ENCODE results near the gene TM7SF2.

The TM7SF2 gene

DNA sequence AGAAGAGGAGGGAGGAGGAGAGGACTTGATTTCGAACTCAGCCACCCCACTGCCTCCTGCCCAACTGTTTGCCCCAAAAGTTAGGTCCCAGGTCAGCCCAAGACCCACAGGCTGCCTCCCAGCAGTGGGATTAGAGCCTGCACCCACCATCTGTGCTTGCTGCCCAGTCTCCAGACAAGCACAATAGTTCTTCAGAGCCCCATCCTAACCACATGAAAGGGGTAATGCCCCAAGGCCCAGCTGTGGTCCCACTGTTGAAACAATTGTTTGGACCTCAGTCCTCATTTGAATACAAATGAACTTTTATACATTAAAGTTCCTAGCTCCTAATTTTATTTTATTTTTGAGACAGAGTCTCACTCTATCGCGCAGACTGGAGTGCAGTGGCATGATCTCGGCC, 21.0 kb upstream of the TM7SF2 start:
- no peak for DNase-seq (ENCODE audit: low read depth)

DNA sequence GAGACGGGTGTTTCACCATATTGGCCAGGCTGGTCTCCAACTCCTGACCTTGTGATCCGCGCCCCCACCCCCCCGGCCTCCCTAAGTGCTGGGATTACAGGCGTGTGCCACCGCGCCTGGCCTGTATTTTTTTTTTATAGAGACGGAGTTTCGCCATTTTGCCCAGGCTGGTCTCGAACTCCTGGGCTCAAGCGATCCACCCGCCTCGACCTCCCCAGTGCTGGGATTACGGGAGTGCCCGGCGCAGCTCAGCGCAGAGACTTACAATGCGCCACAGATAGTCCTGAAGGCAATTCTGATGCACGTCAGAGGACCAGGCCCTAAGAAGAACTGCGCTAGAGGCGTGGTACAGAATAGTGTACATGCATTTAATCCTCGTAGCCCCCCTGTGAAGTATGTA, 16.2 kb upstream of the TM7SF2 start:
- no peak for DNase-seq (ENCODE audit: low read depth)

DNA sequence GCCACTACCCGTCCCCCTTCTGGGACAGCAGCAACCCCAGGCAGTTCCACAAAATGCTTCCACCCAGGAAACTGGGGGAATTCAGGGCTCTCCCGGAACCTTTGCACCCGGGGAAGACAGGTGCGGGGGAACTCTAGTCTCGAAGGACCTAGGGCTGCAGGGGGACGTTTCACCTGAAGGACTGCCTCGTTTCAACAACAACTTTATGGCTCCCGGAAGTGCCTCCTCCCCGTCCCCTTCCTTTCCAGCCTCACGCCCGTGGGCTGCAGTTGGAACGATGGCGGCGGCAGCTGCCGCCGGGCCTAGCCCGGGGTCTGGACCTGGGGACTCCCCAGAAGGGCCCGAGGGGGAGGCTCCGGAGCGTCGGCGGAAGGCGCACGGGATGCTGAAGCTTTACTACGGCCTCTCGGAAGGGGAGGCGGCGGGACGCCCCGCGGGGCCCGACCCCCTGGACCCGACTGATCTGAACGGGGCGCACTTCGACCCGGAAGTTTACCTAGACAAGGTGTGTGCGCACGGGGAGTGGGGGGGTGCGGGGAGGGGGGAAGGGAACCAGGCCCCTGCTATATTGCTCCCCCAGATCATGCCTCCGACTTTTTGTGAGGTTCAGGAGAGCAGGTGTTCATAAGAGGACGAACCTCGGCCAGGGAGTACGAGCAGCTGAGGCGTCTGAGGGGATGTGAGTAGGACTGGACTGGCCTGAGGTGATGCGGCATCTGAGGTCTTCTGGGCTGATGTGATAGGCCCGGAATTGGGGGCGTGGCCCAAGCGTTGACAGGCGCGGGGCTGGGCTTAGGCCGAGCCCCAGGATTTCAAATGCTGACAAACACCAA, 15.5 kb upstream of the TM7SF2 start, which contains the start of gene VPS51:
TSS of gene VPS51 (plus strand) at position 241 of the 833 bp plus-strand sequence. CDS start at position 278, 37 bp downstream.
- DNase-seq (ENCODE audit: low read depth): peak; percentile 56

DNA sequence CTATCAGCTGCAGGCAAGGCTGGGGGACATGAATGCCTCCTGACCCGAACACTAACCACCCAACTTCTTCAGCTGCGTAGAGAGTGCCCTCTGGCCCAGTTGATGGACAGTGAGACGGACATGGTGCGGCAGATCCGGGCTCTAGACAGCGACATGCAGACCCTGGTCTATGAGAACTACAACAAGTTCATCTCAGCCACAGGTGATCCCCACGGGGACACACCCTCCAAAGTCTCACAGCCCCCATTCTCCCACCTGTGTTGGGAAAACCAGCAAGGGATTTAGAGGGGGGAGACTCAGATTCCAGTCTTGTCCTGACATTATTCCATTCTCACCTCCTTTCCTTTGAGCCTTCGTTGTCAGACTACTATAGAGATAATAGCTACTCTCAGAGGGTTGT, 14.7 kb upstream of the TM7SF2 start:
- no peak for DNase-seq (ENCODE audit: low read depth)

DNA sequence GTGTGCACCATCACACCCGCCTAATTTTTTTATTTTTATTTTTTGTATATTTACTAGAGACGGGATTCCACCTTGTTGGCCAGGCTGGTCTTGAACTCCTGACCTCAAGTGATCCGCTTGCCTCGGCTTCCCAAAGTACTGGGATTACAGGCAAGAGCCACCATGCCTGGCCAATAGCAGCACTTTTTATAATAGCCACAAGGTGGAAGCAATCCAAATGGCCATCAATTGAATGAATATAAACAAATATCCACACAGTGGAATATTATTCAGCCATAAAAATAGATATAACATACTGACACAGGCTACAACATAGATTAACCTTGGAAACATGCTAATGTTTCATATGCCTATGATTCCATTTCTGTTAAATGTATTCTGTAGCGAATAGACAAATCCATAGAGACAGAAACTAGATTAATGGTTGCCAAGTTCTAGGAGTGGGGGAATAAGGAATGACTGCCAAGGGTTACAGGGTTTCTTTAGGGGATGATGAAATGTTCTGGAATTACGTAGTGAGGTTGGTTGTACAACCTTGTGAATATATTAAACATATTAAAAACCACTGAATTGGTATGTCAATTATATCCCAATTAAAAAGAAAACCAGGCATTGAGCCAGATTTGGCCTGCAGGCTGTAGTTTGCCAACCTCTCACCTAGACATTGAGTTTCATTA, 10.9 kb upstream of the TM7SF2 start:
- no peak for DNase-seq (ENCODE audit: low read depth)

DNA sequence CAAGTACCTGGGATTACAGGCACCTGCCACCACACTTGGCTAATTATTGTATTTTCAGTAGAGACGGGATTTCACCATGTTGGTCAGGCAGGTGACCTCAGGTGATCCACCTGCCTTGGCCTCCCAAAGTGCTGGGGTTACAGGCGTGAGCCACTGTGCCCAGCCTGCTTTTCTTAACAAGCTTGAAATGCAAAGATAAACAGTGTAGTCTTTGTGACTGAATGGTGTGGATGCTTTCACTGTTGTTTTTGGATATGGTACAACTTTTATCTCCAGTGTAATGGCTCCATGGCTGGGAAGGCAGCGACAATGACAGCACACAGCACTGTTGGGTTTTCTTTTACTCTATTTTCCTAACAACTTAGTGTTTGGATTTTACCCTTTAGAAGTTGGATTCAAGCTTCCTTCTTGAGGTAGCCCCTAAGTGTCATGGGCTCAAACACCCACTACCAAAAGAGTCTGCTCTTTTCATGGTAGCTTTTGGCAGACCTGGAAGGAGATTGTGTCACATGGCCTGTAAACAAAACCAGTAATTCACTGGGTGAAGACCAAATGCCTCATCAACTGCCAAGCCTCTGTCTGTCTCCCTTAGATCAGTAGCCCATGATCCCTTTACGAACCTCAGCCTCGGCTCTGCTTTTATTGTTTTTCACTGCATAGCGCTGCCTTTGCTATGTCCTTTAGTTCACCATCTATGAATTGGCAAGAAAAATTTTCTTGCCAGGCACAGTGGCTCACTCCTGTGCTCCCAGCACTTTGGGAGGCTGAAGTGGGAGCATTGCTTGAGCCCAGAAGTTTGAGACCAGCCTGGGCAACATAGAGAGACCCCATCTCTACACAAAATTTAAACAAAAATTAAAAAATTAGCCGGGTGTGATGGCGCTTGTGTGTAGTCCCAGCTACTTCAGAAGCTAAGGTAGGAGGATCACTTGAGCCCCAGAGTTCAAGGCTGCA, 9.3 kb upstream of the TM7SF2 start:
- DNase-seq (ENCODE audit: low read depth): no peak

DNA sequence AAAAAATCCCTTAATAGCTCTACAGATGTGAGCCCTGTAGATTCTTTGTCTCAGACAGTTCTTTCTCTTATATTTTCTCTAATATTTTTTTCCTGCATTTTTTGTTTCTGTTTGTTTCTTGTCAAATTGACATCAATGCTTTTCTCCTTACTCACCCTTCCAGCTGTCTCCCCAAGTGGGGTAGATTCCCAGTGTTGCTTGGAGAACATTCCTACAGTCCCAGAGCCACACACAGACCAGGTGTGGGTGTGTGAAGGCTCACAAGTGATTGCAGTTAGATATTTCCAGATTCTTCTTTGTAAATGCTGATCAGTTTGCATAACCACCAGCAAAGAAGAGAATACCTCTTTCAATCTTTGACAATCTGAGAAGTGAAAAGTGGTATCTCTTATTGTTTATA, 8.2 kb upstream of the TM7SF2 start:
- no peak for DNase-seq (ENCODE audit: low read depth)

DNA sequence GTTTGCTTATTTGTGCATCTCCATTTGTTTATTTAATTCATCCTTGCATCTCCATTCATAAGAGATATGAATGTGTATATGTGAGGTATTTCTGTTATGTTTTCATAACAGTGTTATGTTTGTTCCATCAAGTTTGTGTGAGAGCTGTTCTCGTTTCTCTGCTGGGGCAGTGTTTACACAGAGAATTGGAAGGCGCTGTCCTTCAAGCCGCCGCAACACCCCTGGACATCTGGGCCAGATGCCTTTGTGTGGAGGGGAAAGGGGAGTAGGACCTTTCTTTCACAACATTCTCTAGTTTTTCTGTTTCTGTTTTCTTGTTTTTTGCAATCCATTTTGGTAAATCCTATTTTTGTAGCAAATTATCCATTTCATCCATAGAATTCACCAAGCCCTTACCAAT, 7.0 kb upstream of the TM7SF2 start:
- no peak for DNase-seq (ENCODE audit: low read depth)

DNA sequence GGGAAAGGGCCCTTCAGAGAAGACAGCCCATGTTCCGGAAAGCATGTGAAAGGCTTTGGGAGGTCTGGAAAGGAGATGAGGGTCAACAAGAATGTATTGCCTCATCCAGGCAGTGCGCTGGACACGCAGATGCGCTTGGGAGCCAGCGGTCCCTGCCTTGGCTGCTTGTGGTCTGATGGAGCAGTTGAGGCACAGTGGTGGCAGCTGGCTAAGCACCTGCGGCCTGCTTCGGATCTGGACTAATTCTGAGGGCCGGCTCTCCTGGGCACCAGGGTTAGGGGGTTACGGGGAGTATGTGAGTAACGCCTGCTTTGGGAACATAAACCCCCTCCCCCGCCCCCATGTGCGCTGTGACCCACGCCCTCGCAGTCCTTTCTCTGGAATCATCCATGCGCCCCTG, 4.6 kb upstream of the TM7SF2 start:
- DNase-seq (ENCODE audit: low read depth): no peak

DNA sequence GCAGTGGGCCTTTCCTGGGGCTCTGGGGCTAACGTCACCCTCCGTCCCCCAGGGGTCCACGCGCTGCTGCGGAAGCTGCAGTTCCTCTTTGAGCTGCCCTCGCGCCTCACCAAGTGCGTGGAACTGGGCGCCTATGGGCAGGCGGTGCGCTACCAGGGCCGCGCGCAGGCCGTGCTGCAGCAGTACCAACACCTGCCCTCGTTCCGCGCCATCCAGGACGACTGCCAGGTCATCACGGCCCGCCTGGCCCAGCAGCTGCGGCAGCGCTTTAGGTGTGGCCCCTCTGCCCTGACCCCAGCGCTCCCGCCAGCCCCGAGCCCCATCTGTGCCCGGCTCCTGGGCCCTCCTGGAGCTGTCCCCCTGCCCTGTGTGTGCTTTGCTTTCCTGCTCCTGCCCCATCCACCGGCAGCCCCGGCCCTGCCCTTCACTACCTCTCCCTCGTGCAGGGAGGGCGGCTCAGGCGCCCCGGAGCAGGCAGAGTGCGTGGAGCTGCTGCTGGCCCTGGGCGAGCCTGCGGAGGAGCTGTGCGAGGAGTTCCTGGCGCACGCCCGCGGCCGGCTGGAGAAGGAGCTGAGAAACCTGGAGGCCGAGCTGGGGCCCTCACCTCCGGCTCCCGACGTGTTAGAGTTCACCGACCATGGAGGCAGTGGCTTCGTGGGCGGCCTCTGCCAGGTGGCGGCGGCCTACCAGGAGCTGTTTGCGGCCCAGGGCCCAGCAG, 3.8 kb upstream of the TM7SF2 start:
- DNase-seq (ENCODE audit: low read depth): no peak

DNA sequence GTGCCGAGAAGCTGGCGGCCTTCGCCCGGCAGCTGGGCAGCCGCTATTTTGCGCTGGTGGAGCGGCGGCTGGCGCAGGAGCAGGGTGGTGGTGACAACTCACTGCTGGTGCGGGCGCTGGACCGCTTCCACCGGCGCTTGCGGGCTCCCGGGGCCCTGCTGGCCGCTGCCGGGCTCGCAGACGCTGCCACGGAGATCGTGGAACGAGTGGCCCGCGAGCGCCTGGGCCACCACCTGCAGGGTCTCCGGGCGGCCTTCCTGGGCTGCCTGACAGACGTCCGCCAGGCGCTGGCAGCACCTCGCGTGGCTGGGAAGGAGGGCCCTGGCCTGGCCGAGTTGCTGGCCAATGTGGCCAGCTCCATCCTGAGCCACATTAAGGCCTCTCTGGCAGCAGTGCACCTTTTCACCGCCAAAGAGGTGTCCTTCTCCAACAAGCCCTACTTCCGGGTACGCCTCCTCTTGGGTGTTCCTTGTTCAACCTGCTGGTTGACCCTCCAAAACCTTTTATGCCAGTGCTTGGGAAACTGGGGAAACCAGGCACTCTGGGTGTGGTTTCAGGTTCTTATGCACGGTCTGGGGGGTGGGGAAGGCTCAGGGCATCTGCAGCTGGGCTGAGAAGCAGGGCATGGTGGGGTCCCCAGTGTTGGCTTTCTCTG, 3.1 kb upstream of the TM7SF2 start:
- DNase-seq (ENCODE audit: low read depth): no peak

DNA sequence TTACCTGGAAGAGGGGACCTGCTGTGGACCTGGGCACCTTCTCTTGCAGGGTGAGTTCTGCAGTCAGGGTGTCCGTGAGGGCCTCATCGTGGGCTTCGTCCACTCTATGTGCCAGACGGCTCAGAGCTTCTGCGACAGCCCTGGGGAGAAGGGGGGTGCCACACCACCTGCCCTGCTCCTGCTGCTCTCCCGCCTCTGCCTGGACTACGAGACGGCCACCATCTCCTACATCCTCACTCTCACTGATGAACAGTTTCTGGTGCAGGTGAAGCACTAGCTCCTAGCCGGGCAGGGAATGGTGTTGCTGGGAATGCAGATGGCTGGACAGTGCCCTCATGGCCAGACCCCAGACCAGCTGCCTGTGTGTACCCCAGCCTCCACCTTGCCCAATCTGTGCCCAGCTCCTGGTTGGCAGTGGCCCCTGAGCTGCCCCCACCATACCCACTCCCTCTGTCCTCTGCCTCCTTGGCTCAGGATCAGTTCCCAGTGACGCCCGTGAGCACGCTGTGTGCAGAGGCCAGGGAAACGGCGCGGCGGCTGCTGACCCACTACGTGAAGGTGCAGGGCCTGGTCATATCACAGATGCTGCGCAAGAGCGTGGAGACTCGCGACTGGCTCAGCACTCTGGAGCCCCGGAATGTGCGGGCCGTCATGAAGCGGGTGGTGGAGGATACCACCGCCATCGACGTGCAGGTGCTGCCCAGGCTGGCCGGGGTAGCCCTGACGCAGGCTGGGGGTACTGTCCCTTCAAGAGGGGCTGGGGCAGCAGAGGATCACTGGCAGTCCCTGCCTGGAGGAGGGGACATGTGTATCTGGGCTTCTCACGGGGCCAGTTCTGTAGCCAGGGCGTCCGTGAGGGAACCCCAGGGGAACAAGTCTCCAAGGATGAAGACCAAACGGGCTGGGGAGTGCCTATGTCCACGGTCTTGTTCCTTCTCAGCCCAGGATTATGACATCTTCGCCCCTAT, 2.2 kb upstream of the TM7SF2 start:
- DNase-seq (ENCODE audit: low read depth): no peak

DNA sequence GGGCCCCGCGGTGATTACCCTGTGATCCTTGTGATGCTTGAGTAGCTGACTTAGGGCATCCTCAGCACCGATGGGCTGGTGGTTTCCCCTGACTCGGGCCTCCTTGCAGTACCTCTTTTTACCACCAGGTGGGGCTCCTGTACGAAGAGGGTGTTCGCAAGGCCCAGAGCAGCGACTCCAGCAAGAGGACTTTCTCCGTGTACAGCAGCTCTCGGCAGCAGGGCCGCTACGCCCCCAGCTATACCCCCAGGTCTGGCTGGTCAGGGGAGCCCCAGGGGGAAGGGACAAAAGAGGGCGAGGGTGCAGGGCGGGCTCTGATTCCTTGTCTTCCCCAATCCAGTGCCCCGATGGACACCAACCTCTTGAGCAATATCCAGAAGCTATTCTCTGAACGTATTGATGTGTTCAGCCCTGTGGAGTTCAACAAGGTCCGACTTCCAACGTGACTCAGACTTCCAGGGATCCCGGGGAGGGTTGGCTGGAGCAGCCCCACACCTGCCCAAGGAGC, 1.3 kb upstream of the TM7SF2 start:
- peak; percentile 98 for DNase-seq (ENCODE audit: low read depth)

DNA sequence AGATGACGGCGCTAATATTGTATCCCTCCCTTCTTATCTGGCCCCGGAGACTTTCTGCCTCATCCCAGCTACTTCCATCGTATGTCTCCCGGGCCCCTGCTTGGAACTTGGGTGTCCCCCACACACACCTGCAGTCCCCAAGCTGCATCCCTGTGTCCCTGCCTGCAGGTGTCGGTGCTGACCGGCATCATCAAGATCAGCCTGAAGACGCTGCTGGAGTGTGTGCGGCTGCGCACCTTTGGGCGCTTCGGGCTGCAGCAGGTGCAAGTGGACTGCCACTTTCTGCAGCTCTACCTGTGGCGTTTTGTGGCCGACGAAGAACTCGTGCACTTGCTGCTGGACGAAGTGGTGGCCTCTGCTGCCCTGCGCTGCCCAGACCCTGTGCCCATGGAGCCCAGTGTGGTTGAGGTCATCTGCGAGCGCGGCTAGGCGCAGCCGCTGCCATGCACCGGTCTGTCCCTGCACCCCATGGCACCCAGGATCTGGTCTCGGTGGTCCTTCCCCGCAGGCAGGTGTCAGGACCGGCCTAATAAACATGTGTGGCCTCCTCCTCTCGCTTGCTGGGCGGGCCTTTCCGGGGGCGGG, 421 bp upstream of the TM7SF2 start:
- DNase-seq (ENCODE audit: low read depth): no peak

DNA sequence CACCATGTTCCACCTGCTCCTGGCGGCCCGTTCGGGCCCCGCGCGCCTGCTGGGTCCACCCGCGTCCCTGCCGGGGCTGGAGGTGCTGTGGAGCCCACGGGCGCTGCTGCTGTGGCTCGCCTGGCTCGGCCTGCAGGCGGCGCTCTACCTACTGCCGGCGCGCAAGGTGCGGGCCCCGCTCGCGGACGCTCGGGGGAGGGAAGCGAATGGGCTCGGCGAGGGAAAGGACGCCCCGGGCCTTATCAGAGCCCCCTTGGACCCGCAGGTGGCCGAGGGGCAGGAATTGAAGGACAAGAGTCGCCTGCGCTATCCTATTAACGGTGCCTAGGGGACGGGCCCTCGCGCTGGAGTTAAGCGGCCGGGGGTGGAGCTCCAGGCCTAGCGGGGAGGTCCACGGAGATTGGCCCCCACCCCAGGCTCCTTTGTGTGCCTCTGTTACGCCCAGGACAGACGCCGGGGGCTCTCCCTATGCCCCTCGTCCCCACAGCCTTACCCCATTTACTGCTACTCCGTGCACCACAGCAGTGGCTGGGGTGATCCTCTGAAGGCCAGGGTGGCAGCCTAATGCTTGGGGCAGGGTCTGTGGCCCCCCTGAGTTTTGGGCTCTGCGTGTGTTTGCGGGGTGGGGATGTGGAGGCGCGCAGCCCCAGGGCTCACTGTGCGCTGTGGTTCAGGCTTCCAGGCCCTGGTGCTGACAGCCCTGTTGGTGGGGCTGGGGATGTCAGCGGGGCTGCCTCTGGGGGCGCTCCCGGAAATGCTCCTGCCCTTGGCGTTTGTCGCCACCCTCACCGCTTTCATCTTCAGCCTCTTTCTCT, 1.1 kb downstream of the TM7SF2 start:
- DNase-seq (ENCODE audit: low read depth): peak; percentile 63

DNA sequence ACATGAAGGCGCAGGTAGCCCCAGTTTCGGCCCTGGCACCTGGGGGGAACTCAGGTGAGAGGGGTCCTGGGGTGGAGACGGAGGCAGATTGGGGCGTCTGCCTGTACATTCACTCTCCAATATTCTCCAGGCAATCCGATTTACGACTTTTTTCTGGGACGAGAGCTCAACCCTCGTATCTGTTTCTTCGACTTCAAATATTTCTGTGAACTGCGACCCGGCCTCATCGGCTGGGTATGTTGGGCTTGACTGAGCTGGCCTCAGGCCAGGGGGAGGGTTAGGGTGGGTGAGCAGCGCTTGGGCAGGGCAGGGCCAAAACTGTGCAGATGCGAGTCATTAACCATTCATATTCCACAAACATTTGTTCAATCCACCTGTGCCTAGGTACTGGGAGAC, 1.7 kb downstream of the TM7SF2 start:
- DNase-seq (ENCODE audit: low read depth): no peak

DNA sequence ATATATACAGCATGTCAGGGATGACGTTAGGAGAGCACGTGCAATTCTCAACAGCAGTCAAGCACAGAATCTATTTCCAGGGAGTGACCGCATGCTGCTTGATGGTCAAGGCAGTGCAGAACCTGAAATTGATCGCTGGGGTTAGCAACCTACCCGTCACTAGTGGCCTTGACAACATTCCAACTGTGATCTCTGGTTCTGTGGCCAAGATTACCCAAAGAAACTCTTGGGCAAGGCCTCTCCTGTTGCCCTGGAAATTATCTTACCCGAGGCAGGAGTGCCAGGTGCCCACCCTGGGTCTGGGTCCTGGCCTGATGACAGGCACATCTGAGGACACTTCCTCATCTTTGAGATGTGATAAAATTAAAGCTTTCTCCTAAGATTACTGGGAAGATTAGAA, 2.2 kb downstream of the TM7SF2 start:
- DNase-seq (ENCODE audit: low read depth): no peak

DNA sequence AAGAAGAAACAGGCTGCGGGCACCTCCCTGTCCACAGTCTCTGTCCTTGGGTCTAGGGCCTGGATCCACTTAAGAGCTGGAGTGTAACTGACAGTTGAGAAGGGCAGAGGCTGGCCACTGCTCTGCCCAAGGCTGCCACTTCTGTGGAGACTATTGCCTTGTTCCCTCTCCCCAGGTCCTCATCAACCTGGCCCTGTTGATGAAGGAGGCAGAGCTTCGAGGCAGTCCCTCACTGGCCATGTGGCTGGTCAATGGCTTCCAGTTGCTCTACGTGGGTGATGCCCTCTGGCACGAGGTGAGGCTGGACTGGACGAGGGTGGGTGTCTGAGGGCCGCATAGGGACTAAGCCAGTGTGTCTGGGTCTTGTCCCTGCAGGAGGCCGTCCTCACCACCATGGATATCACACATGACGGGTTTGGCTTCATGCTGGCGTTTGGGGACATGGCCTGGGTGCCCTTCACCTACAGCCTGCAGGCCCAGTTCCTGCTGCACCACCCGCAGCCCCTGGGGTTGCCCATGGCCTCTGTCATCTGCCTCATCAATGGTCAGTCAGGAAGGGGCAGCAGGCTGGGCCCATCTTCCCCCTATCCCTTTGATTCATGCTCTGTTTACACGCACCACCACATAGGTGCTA, 3.0 kb downstream of the TM7SF2 start:
- no peak for DNase-seq (ENCODE audit: low read depth)

Data from stimulated activated CD8-positive, alpha-beta memory T cell treated with anti-CD3 and anti-CD28 coated beads, Interleukin-15, amount 100 ng/mL, for 24 hours (primary cell).